HepG2 (cell line): Measurements from ENCODE around the gene TMEM19. TPM values are rescaled to one million over a fixed set of nuclear protein-coding genes. Genes with fewer than 3 reads are reported as not detected.

Experiments used
- CBX5 ChIP-seq: sonication (generic); formaldehyde crosslinking; IDR thresholded peaks from 2 replicates; pipeline ENCODE4 v1.4.0; 2020; ENCODE audit warnings: missing genetic modification reagents, borderline replicate concordance
- FOXP1 ChIP-seq, 2 experiments: fragments of 450-650 bp in 1 of 2; IDR thresholded peaks; 2 replicates each; pipeline ENCODE4 v1.6.1; 2017 to 2018; ENCODE audit warnings: antibody characterized with exemption in 1 of 2
- GTF3A ChIP-seq: sonication (generic); formaldehyde crosslinking; conservative IDR thresholded peaks from 2 replicates; pipeline ENCODE4 v1.4.0; 2020; ENCODE audit warnings: mild to moderate bottlenecking, missing genetic modification reagents
- HOXA5 ChIP-seq: sonication (generic); formaldehyde crosslinking; IDR thresholded peaks from 2 replicates; pipeline ENCODE4 v1.4.0; 2020; ENCODE audit warnings: missing genetic modification reagents
- MAF1 ChIP-seq: sonication (generic); formaldehyde crosslinking; IDR thresholded peaks from 2 replicates; pipeline ENCODE4 v1.5.0; 2020; ENCODE audit warnings: missing genetic modification reagents, borderline replicate concordance
- MED1 ChIP-seq: sonication (generic); formaldehyde crosslinking; IDR thresholded peaks from 2 replicates; pipeline ENCODE4 v1.4.0; 2020; ENCODE audit warnings: missing genetic modification reagents
- MIER2 ChIP-seq: IDR thresholded peaks from 2 replicates; pipeline ENCODE4 v1.6.1; 2016; ENCODE audit warnings: missing biosample characterization, missing genetic modification reagents
- MYC ChIP-seq: sonication (generic); formaldehyde crosslinking; IDR thresholded peaks from 2 replicates; pipeline ENCODE4 v1.9.0; 2021; ENCODE audit warnings: missing genetic modification reagents, borderline replicate concordance
- NFATC3 ChIP-seq: sonication (generic); formaldehyde crosslinking; IDR thresholded peaks from 2 replicates; pipeline ENCODE4 v1.5.1; 2020; ENCODE audit warnings: mild to moderate bottlenecking, missing genetic modification reagents
- PCBP2 ChIP-seq: fragments of 200-400 bp; formaldehyde crosslinking; optimal IDR thresholded peaks from 2 replicates; pipeline ENCODE3; 2018; ENCODE audit warnings: low read length, low read depth; ENCODE audit not compliant: poor library complexity, severe bottlenecking
- SMYD3 ChIP-seq: sonication (generic); formaldehyde crosslinking; IDR thresholded peaks from 2 replicates; pipeline ENCODE4 v1.8.1; 2023; ENCODE audit warnings: mild to moderate bottlenecking, missing genetic modification reagents
- TCF7L2 ChIP-seq: IDR thresholded peaks from 2 replicates; pipeline ENCODE4 v1.6.1; 2011; ENCODE audit warnings: mild to moderate bottlenecking, low read depth, low read length, moderate library complexity
- ZFP36 ChIP-seq: fragments of 150-350 bp; IDR thresholded peaks from 2 replicates; pipeline ENCODE4 v1.6.1; 2018; ENCODE audit warnings: borderline replicate concordance, low read length, low read depth; ENCODE audit not compliant: partially characterized antibody
- ZNF292 ChIP-seq: sonication (generic); formaldehyde crosslinking; IDR thresholded peaks from 2 replicates; pipeline ENCODE4 v1.8.1; 2022; ENCODE audit warnings: mild to moderate bottlenecking, low read depth, missing genetic modification reagents, borderline replicate concordance
- ZNF432 ChIP-seq: sonication (generic); formaldehyde crosslinking; IDR thresholded peaks from 2 replicates; pipeline ENCODE4 v1.5.0; 2020; ENCODE audit warnings: missing genetic modification reagents, mild to moderate bottlenecking, borderline replicate concordance
- ZNF652 ChIP-seq: IDR thresholded peaks from 2 replicates; pipeline ENCODE4 v1.6.1; 2016; ENCODE audit warnings: low read depth, borderline replicate concordance
- ZNF788 ChIP-seq: sonication (generic); formaldehyde crosslinking; IDR thresholded peaks from 2 replicates; pipeline ENCODE4 v1.5.0; 2020; ENCODE audit warnings: mild to moderate bottlenecking, missing genetic modification reagents, borderline replicate concordance
- polyA plus RNA-seq, 8 experiments: library from polyadenylated mRNA; depleted of rRNA in 3 of 8; stranded (reverse) in 7 of 8; unstranded in 1 of 8; fragments of >200 nt; fragmentation: Illumina TruSeq in 4 of 8; extraction: Trizol in 4 of 8; gene quantifications; 2 replicates each; pipeline versions ENCODE4 v1.2.1 to v1.2.3, GENCODE V29; 2011 to 2016; ENCODE audit warnings: low read depth in 4 of 8, missing spikeins in 1 of 8, mixed read lengths in 1 of 8; ENCODE audit not compliant: insufficient read depth in 1 of 8
- total RNA-seq, 5 experiments: library from RNA; depleted of rRNA; stranded (reverse); fragments of >200 nt; fragmentation: Illumina TruSeq; extraction: Trizol; gene quantifications; 2 replicates each; pipeline ENCODE4 v1.2.3, GENCODE V29; 2016; ENCODE audit warnings: low read depth in 1 of 5
- TF ChIP-seq, protein P1 (sequence below): sonication (generic); formaldehyde crosslinking; IDR thresholded peaks from 2 replicates; pipeline ENCODE4 v1.5.0; 2020; ENCODE audit warnings: missing genetic modification reagents, mild to moderate bottlenecking, borderline replicate concordance
- TF ChIP-seq, protein P2 (sequence below): sonication (generic); formaldehyde crosslinking; IDR thresholded peaks from 2 replicates; pipeline ENCODE4 v1.4.0; 2020; ENCODE audit warnings: missing genetic modification reagents

Gene TMEM19
- total and polyA plus RNA-seq, 2 of the 13 experiments (the other 11 are each of a cell fraction or from before 2014, with no cell fraction given): 16.9 to 22.5 TPM

DNA sequence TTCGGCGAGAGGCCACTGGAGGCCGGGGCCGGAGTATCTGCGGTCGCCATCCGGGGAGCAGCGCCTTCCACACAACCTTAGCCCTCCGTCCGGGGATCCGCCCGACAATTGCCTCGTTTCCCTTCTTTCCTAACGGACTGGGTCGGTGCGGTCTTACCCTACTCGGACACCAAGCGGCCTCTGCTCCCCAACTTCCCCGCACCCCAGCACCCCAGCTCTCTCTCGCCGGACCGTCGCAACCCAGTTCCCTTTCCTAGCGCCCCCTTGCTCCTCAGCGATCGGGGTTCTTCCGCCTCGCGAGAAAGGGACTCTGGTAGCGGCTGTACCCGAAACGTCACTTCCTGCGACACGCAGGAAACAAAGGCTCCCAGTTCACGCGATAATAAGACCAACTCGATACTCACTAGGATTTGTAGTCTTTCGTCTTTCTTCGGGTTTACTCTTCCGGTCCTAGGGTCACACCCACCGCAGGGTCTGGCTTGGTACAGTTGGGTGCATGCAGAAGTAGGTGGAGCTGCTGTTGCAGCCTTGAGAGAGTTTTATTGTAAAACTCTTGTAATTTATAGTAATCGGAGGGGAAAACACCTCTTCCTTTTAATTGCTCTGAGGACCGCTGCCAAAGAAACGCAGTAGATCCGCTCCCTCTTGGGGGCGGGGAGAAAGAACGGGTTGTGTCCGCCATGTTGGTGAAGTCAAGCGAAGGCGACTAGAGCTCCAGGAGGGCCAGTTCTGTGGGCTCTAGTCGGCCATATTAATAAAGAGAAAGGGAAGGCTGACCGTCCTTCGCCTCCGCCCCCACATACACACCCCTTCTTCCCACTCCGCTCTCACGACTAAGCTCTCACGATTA is 22.1 kb upstream of the TMEM19 start, which contains the start of the genes THAP2 and ZFC3H1 (continued):
- TF ChIP-seq MAF1 (CRISPR knock-in tag): peak; percentile 65; the same call in 1 of the 2 replicates
- peak; percentile 32; the same call in 1 of the 2 replicates for TF ChIP-seq MED1 (CRISPR knock-in tag)
- TF ChIP-seq, protein P1, sequence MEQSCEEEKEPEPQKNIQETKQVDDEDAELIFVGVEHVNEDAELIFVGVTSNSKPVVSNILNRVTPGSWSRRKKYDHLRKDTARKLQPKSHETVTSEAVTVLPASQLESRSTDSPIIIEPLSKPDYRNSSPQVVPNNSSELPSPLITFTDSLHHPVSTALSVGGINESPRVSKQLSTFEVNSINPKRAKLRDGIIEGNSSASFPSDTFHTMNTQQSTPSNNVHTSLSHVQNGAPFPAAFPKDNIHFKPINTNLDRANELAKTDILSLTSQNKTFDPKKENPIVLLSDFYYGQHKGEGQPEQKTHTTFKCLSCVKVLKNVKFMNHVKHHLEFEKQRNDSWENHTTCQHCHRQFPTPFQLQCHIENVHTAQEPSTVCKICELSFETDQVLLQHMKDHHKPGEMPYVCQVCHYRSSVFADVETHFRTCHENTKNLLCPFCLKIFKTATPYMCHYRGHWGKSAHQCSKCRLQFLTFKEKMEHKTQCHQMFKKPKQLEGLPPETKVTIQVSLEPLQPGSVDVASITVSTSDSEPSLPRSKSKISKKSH: no peak
- no peak for TF ChIP-seq TCF7L2
- TF ChIP-seq ZFP36: no peak
- TF ChIP-seq PCBP2: no peak
- peak; percentile 49; the same call in 1 of the 2 replicates for TF ChIP-seq ZNF788
- no peak for TF ChIP-seq GTF3A (CRISPR knock-in tag)
- TF ChIP-seq, protein P2, sequence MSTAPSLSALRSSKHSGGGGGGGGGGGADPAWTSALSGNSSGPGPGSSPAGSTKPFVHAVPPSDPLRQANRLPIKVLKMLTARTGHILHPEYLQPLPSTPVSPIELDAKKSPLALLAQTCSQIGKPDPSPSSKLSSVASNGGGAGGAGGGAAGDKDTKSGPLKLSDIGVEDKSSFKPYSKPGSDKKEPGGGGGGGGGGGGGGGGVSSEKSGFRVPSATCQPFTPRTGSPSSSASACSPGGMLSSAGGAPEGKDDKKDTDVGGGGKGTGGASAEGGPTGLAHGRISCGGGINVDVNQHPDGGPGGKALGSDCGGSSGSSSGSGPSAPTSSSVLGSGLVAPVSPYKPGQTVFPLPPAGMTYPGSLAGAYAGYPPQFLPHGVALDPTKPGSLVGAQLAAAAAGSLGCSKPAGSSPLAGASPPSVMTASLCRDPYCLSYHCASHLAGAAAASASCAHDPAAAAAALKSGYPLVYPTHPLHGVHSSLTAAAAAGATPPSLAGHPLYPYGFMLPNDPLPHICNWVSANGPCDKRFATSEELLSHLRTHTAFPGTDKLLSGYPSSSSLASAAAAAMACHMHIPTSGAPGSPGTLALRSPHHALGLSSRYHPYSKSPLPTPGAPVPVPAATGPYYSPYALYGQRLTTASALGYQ (CRISPR knock-in tag): no peak
- TF ChIP-seq ZNF432 (CRISPR knock-in tag): no peak
- TF ChIP-seq FOXP1 (IDR thresholded peaks at IDR 0.05): peak; percentile 11; the same call in 1 of the 2 replicates
- TF ChIP-seq FOXP1 (CRISPR knock-in tag; IDR thresholded peaks at IDR 0.05): no peak
- TF ChIP-seq HOXA5 (CRISPR knock-in tag): peak; percentile 26; the same call in 1 of the 2 replicates
- peak; percentile 18; the same call in 1 of the 2 replicates for TF ChIP-seq CBX5 (CRISPR knock-in tag)
- TF ChIP-seq MYC (CRISPR knock-in tag): peak; percentile 6; the same call in 1 of the 2 replicates
- no peak; the same call in 1 of the 2 replicates for TF ChIP-seq ZNF292 (CRISPR knock-in tag)
- TF ChIP-seq ZNF652 (CRISPR knock-in tag): peak; percentile 25; the same call in 1 of the 2 replicates
- TF ChIP-seq NFATC3 (CRISPR knock-in tag): no peak
- no peak for TF ChIP-seq MIER2 (CRISPR knock-in tag)
- no peak for TF ChIP-seq SMYD3 (CRISPR knock-in tag)
